ENCODE data around the gene INO80D.
A peak's percentile ranks its signal among the peaks of the same experiment; 100 is the strongest.
"Not testable (repeated sequence)": the region's sequence is repeated elsewhere in the genome, so short reads cannot be mapped to it uniquely, and the experiment has no call there.

The INO80D gene

GRCh38 chr2:206023183-206023582, 62.8 kb downstream of the INO80D start:
- ATAC-seq = 0 out of 3 replicates have a peak, but pooled peaks have one; percentile 20
- no peak for TF ChIP-seq ZNF70 (CRISPR knock-in tag; IDR thresholded peaks at IDR 0.05)
- TF ChIP-seq ESRRG (CRISPR knock-in tag; IDR thresholded peaks at IDR 0.05) = no peak
- TF ChIP-seq ZC3H10 (CRISPR knock-in tag; IDR thresholded peaks at IDR 0.05) = no peak
- no peak for TF ChIP-seq PPARA (CRISPR knock-in tag; IDR thresholded peaks at IDR 0.05; ENCODE audit: borderline replicate concordance)
- no peak for TF ChIP-seq ZNF565 (CRISPR knock-in tag; conservative IDR thresholded peaks at IDR 0.05; ENCODE audit: low read depth)
- TF ChIP-seq, protein P1, sequence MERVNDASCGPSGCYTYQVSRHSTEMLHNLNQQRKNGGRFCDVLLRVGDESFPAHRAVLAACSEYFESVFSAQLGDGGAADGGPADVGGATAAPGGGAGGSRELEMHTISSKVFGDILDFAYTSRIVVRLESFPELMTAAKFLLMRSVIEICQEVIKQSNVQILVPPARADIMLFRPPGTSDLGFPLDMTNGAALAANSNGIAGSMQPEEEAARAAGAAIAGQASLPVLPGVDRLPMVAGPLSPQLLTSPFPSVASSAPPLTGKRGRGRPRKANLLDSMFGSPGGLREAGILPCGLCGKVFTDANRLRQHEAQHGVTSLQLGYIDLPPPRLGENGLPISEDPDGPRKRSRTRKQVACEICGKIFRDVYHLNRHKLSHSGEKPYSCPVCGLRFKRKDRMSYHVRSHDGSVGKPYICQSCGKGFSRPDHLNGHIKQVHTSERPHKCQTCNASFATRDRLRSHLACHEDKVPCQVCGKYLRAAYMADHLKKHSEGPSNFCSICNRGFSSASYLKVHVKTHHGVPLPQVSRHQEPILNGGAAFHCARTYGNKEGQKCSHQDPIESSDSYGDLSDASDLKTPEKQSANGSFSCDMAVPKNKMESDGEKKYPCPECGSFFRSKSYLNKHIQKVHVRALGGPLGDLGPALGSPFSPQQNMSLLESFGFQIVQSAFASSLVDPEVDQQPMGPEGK (CRISPR knock-in tag; IDR thresholded peaks at IDR 0.05; ENCODE audit: borderline replicate concordance) = no peak
- TF ChIP-seq OSR1 (CRISPR knock-in tag; IDR thresholded peaks at IDR 0.05) = no peak
- TF ChIP-seq ZFP3 (CRISPR knock-in tag; IDR thresholded peaks at IDR 0.05) = no peak

- TF ChIP-seq ARNTL (CRISPR knock-in tag; IDR thresholded peaks at IDR 0.05; ENCODE audit: borderline replicate concordance, low read depth) = no peak
- TF ChIP-seq RARB (CRISPR knock-in tag; IDR thresholded peaks at IDR 0.05) = no peak
- TF ChIP-seq TSHZ2 (CRISPR knock-in tag; IDR thresholded peaks at IDR 0.05) = no peak
- no peak for TF ChIP-seq ZFP3 (CRISPR knock-in tag; IDR thresholded peaks at IDR 0.05)
- TF ChIP-seq OSR1 (CRISPR knock-in tag; IDR thresholded peaks at IDR 0.05) = no peak
- TF ChIP-seq BACH2 (CRISPR knock-in tag; IDR thresholded peaks at IDR 0.05; ENCODE audit: borderline replicate concordance) = no peak
- TF ChIP-seq CREB5 (CRISPR knock-in tag; IDR thresholded peaks at IDR 0.05; ENCODE audit: low read depth) = no peak
- TF ChIP-seq ESRRG (CRISPR knock-in tag; IDR thresholded peaks at IDR 0.05) = no peak
- TF ChIP-seq TOX (CRISPR knock-in tag; IDR thresholded peaks at IDR 0.05; ENCODE audit: borderline replicate concordance) = no peak
- no peak for TF ChIP-seq PPARA (CRISPR knock-in tag; IDR thresholded peaks at IDR 0.05; ENCODE audit: borderline replicate concordance)
- ATAC-seq = no peak
These were observed 65.8 kb downstream of the INO80D start for GRCh38 chr2:206020171-206020570.

DNA sequence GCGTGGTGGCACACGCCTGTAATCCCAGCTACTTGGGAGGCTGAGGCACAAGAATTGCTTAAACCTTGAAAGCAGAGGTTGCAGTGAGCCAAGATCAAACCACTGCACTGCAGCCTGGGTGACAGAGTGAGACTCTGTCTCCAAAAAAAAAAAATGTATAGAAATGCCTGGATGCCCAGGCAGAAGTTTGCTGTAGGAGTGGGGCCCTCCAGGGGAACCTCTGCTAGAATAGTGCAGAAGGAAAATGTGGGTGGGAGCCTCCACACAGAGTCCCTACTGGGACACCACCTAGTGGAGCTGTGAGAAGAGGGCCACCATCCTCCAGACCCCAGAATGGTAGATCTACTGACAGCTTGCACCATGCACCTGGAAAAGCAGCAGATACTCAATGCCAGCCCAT, 70.2 kb downstream of the INO80D start:
- not testable (repeated sequence) for ATAC-seq

DNA sequence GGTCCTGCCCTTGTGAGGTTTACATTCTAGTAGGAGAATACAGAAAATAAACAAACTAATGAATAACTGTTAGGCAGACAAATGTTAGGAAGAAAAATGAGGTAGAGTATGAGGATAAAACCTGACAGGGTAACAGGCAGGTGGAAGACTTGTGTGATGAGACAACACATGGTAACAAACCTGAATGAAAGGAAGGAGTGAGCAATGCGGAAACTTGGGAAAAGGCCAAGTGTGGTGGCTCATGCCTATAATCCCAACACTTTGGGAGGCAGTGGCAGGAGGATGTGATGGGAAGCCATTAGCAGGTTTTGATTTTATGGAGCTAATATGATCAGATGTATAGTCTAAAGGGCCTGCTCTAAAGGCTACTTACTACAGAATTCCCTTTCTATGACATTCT, 74.2 kb downstream of the INO80D start:
- no peak for ATAC-seq
- TF ChIP-seq GLIS3 (CRISPR knock-in tag; IDR thresholded peaks at IDR 0.05) (no peak), ZNF565 (CRISPR knock-in tag; conservative IDR thresholded peaks at IDR 0.05; ENCODE audit: low read depth) (no peak), PPARA (CRISPR knock-in tag; IDR thresholded peaks at IDR 0.05; ENCODE audit: borderline replicate concordance) (no peak), ZNF70 (CRISPR knock-in tag; IDR thresholded peaks at IDR 0.05) (no peak), ISL1 (CRISPR knock-in tag; IDR thresholded peaks at IDR 0.05) (no peak), SNAI2 (CRISPR knock-in tag; IDR thresholded peaks at IDR 0.05) (no peak), CSDC2 (CRISPR knock-in tag; IDR thresholded peaks at IDR 0.05) (no peak), ARNTL (CRISPR knock-in tag; IDR thresholded peaks at IDR 0.05; ENCODE audit: borderline replicate concordance, low read depth) (no peak), OSR1 (CRISPR knock-in tag; IDR thresholded peaks at IDR 0.05) (no peak), ZC3H10 (CRISPR knock-in tag; IDR thresholded peaks at IDR 0.05) (no peak), CSRNP3 (CRISPR knock-in tag; IDR thresholded peaks at IDR 0.05) (no peak), BACH2 (CRISPR knock-in tag; IDR thresholded peaks at IDR 0.05; ENCODE audit: borderline replicate concordance) (no peak), ZFP30 (CRISPR knock-in tag; IDR thresholded peaks at IDR 0.05) (no peak), ESRRG (CRISPR knock-in tag; IDR thresholded peaks at IDR 0.05) (no peak), TCF4 (CRISPR knock-in tag; IDR thresholded peaks at IDR 0.05; ENCODE audit: borderline replicate concordance) (no peak)
- TF ChIP-seq, protein P2, sequence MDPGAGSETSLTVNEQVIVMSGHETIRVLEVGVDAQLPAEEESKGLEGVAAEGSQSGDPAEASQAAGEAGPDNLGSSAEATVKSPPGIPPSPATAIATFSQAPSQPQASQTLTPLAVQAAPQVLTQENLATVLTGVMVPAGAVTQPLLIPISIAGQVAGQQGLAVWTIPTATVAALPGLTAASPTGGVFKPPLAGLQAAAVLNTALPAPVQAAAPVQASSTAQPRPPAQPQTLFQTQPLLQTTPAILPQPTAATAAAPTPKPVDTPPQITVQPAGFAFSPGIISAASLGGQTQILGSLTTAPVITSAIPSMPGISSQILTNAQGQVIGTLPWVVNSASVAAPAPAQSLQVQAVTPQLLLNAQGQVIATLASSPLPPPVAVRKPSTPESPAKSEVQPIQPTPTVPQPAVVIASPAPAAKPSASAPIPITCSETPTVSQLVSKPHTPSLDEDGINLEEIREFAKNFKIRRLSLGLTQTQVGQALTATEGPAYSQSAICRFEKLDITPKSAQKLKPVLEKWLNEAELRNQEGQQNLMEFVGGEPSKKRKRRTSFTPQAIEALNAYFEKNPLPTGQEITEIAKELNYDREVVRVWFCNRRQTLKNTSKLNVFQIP (CRISPR knock-in tag; IDR thresholded peaks at IDR 0.05; ENCODE audit: borderline replicate concordance, low read depth) = no peak
- TF ChIP-seq, protein P1 (CRISPR knock-in tag; IDR thresholded peaks at IDR 0.05; ENCODE audit: borderline replicate concordance) = no peak

Measured in SK-N-SH treated with all-trans-retinoic acid at 6 μM for 48 hours (cell line).